ENCODE results near the gene FNDC3B.

GRCh38 chr3:172402892-172403643 is 363.7 kb downstream of the FNDC3B start:
- TF ChIP-seq, protein P1, sequence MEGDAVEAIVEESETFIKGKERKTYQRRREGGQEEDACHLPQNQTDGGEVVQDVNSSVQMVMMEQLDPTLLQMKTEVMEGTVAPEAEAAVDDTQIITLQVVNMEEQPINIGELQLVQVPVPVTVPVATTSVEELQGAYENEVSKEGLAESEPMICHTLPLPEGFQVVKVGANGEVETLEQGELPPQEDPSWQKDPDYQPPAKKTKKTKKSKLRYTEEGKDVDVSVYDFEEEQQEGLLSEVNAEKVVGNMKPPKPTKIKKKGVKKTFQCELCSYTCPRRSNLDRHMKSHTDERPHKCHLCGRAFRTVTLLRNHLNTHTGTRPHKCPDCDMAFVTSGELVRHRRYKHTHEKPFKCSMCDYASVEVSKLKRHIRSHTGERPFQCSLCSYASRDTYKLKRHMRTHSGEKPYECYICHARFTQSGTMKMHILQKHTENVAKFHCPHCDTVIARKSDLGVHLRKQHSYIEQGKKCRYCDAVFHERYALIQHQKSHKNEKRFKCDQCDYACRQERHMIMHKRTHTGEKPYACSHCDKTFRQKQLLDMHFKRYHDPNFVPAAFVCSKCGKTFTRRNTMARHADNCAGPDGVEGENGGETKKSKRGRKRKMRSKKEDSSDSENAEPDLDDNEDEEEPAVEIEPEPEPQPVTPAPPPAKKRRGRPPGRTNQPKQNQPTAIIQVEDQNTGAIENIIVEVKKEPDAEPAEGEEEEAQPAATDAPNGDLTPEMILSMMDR (IDR thresholded peaks at IDR 0.05): no peak
- no peak for TF ChIP-seq POLR2A (IDR thresholded peaks at IDR 0.05; ENCODE audit: low read depth)

Data from esophagus muscularis mucosa (tissue), 3 donors.